Omental fat pad (tissue), 4 donors: ENCODE measurements around the gene PRPF40B. TPM values are rescaled to one million over a fixed set of nuclear protein-coding genes. Genes with fewer than 3 reads are reported as not detected.

ENCODE experiments used
- ATAC-seq: fragments of 150-250 bp; one replicate; pipeline ENCODE4 v1.9.1; 2016; ENCODE audit warnings: mild to moderate bottlenecking, moderate library complexity; ENCODE audit not compliant: low FRiP score
- DNase-seq: peaks from one replicate; pipeline ENCODE4 v3.0.0-alpha.2; 2019; ENCODE audit warnings: low spot score
- CTCF ChIP-seq, 3 donors: fragments of 450-650 bp; IDR thresholded peaks; one replicate each; pipeline ENCODE4 v1.5.1; 2016 to 2017; ENCODE audit warnings: antibody characterized with exemption in 3 of 3, mild to moderate bottlenecking in 3 of 3, moderate library complexity in 2 of 3
- total RNA-seq, 4 donors: library from RNA; depleted of rRNA; stranded (reverse); fragments of >200 nt; gene quantifications; one replicate each; pipeline ENCODE4 v1.1.0, GENCODE V29; 2016

The PRPF40B gene
- total RNA-seq, 4 donors from 2014 or later = 7.0 to 19.4 (median 9.4) TPM

- ATAC-seq (no peak), DNase-seq (no peak)
- no peak for TF ChIP-seq CTCF (IDR thresholded peaks at IDR 0.05)
Measured at GRCh38 chr12:49621651-49622500, 1.5 kb upstream of the PRPF40B start.

- no peak for TF ChIP-seq CTCF (IDR thresholded peaks at IDR 0.05)
- ATAC-seq (peak; percentile 13), DNase-seq (no peak)
Measured at GRCh38 chr12:49622501-49623141, 740 bp upstream of the PRPF40B start.

- no peak for TF ChIP-seq CTCF (IDR thresholded peaks at IDR 0.05)
Measured at GRCh38 chr12:49624921-49625577, 1.7 kb downstream of the PRPF40B start.

GRCh38 chr12:49626169-49626835 is 2.9 kb downstream of the PRPF40B start:
- ATAC-seq = no peak
- no peak for DNase-seq
- TF ChIP-seq CTCF (IDR thresholded peaks at IDR 0.05) = no peak

More at GRCh38 chr12:49624921-49625577, 1.7 kb downstream of the PRPF40B start:
- DNase-seq (no peak), ATAC-seq (no peak)

- DNase-seq (no peak), ATAC-seq (no peak)
- TF ChIP-seq CTCF (IDR thresholded peaks at IDR 0.05) = no peak
Measured at GRCh38 chr12:49626836-49627235, 3.5 kb downstream of the PRPF40B start.

GRCh38 chr12:49627752-49628360 is 4.5 kb downstream of the PRPF40B start:
- no peak for TF ChIP-seq CTCF (IDR thresholded peaks at IDR 0.05)
- DNase-seq = no peak
- ATAC-seq = no peak
